DOHH2 (cell line): ENCODE measurements around the gene RYR2.

ENCODE experiments used
- H3F3A ChIP-seq: fragments of 200-600 bp; sonication (generic), shearing (Covaris generic); 2 replicates; pipeline ENCODE4 v1.6.0; 2016; ENCODE audit warnings: antibody characterized with exemption, mild to moderate bottlenecking; ENCODE audit not compliant: control insufficient read depth, insufficient read depth
- H3K27ac ChIP-seq: fragments of 200-600 bp; sonication (generic); 2 replicates; pipeline ENCODE4 v1.5.1; 2014; ENCODE audit warnings: low read depth, mild to moderate bottlenecking, low read length, moderate library complexity
- H3K27me3 ChIP-seq: fragments of 200-600 bp; sonication (generic); 2 replicates; pipeline ENCODE4 v1.6.1; 2014; ENCODE audit warnings: mild to moderate bottlenecking, low read length, mixed read lengths; ENCODE audit not compliant: control insufficient read depth
- H3K36me3 ChIP-seq: fragments of 200-600 bp; sonication (generic); 2 replicates; pipeline ENCODE4 v1.6.1; 2014; ENCODE audit warnings: mild to moderate bottlenecking, low read length, moderate library complexity, mixed read lengths; ENCODE audit not compliant: control insufficient read depth
- H3K4me1 ChIP-seq: fragments of 200-600 bp; sonication (generic); 2 replicates; pipeline ENCODE4 v1.6.1; 2014; ENCODE audit warnings: mild to moderate bottlenecking, low read length, mixed read lengths; ENCODE audit not compliant: control insufficient read depth
- H3K4me2 ChIP-seq: fragments of 200-600 bp; sonication (generic); 2 replicates; pipeline ENCODE4 v1.6.0; 2014; ENCODE audit warnings: mild to moderate bottlenecking, low read length, moderate library complexity
- H3K4me3 ChIP-seq: fragments of 200-600 bp; sonication (generic); 2 replicates; pipeline ENCODE4 v1.5.1; 2014; ENCODE audit warnings: mild to moderate bottlenecking, low read length, mixed read lengths
- H3K79me2 ChIP-seq: fragments of 200-600 bp; sonication (generic); 2 replicates; pipeline ENCODE4 v1.6.1; 2014; ENCODE audit warnings: mild to moderate bottlenecking, low read length, mixed read lengths; ENCODE audit not compliant: control insufficient read depth
- H3K9me2 ChIP-seq: fragments of 200-600 bp; sonication (generic); replicated peaks from 2 replicates; pipeline ENCODE4 v1.6.1; 2014; ENCODE audit warnings: mild to moderate bottlenecking, low read length, mixed read lengths; ENCODE audit not compliant: control insufficient read depth
- H3K9me3 ChIP-seq: fragments of 200-600 bp; sonication (generic); 2 replicates; pipeline ENCODE4 v1.6.1; 2014; ENCODE audit warnings: antibody characterized with exemption, low read length, mixed read lengths; ENCODE audit not compliant: control insufficient read depth, insufficient read depth
- H4K20me1 ChIP-seq: fragments of 200-600 bp; sonication (generic); 2 replicates; pipeline ENCODE4 v1.6.0; 2014; ENCODE audit warnings: low read depth, mild to moderate bottlenecking, antibody characterized with exemption, low read length, moderate library complexity; ENCODE audit not compliant: control insufficient read depth, insufficient read depth
- EZH2phosphoT487 ChIP-seq: fragments of 200-600 bp; sonication (generic); IDR thresholded peaks from 2 replicates; pipeline ENCODE4 v1.6.1; 2017; ENCODE audit warnings: borderline replicate concordance, mild to moderate bottlenecking, antibody characterized with exemption, low read length, moderate library complexity, mixed read lengths
- TF ChIP-seq, protein P1 (sequence below): fragments of 200-600 bp; sonication (generic); IDR thresholded peaks from one replicate; pipeline ENCODE4 v1.5.1; 2014; ENCODE audit warnings: antibody characterized with exemption, mild to moderate bottlenecking, low read depth, low read length; ENCODE audit not compliant: poor library complexity, severe bottlenecking

RYR2 gene

DNA sequence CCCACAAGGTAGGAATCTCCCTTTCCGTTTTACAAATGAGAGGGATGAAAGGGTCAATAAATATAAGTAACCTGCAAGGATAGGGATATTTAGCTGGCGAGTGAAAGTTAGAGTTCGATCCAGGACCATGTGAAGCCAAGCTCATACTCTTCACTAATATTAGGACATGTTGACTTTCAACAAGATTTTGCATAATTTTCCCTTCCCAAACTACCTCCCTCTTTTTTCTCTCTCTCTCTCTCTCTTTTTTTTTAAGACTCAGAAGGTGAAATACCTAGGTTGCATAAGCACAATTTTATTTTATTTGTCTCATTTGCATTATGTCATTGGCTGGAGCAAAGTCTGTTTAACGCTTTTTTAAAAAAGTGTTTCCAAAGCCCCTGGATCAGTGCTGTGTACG lies 29.6 kb upstream of the RYR2 start:
- no peaks in the 10 kb centered on the region for H3K9me3 ChIP-seq
- no peaks in the 10 kb centered on the region for H3F3A ChIP-seq
- H3K4me2 ChIP-seq: no peak overlapping the region
- no peak overlapping the region for H3K27ac ChIP-seq
- H3K79me2 ChIP-seq: no peaks in the 10 kb centered on the region
- H3K27me3 ChIP-seq: no peaks in the 10 kb centered on the region
- no peak overlapping the region for H3K4me3 ChIP-seq
- H3K9me2 ChIP-seq: no peaks in the 10 kb centered on the region
- no peaks in the 10 kb centered on the region for H3K36me3 ChIP-seq
- no peaks in the 10 kb centered on the region for H4K20me1 ChIP-seq
- no peaks in the 10 kb centered on the region for H3K4me1 ChIP-seq
- TF ChIP-seq, protein P1, sequence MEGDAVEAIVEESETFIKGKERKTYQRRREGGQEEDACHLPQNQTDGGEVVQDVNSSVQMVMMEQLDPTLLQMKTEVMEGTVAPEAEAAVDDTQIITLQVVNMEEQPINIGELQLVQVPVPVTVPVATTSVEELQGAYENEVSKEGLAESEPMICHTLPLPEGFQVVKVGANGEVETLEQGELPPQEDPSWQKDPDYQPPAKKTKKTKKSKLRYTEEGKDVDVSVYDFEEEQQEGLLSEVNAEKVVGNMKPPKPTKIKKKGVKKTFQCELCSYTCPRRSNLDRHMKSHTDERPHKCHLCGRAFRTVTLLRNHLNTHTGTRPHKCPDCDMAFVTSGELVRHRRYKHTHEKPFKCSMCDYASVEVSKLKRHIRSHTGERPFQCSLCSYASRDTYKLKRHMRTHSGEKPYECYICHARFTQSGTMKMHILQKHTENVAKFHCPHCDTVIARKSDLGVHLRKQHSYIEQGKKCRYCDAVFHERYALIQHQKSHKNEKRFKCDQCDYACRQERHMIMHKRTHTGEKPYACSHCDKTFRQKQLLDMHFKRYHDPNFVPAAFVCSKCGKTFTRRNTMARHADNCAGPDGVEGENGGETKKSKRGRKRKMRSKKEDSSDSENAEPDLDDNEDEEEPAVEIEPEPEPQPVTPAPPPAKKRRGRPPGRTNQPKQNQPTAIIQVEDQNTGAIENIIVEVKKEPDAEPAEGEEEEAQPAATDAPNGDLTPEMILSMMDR: no peak
- no peak for TF ChIP-seq EZH2phosphoT487

DNA sequence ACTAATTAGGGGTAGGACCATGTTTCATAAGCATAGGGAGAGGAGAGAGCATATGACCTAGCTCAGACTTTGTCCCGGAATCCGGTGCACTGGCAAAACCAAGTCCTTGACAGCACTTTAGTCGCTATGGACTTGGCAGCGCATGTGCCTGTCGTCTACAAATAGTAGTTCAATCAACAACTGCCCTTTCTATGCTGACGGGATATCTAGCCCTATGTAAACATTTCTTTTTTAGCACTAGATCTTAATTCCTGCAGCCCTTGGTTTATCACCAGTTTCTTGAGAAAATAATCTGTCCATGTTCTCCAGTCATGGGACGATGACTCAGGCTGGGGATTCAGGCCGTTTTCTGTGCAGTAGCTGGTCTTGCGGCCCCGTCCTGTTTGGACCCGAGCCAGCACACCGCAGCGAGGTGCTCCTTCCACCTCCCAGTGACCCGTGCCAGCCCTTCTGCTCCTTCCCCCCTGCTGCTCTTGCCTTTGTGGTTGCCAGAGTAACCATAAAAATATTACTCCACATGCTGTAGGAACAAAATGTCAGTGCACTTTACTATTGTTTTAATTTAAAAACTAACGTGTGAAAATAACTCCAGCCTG lies 29.1 kb upstream of the RYR2 start:
- H3K27me3 ChIP-seq: no peaks in the 10 kb centered on the region
- no peaks in the 10 kb centered on the region for H3K79me2 ChIP-seq
- H3K4me3 ChIP-seq: no peak overlapping the region
- H3K9me3 ChIP-seq: no peaks in the 10 kb centered on the region
- no peaks in the 10 kb centered on the region for H3K4me1 ChIP-seq
- no peaks in the 10 kb centered on the region for H3F3A ChIP-seq
- H3K9me2 ChIP-seq: no peaks in the 10 kb centered on the region
- H3K27ac ChIP-seq: no peak overlapping the region
- no peak overlapping the region for H3K4me2 ChIP-seq
- no peaks in the 10 kb centered on the region for H3K36me3 ChIP-seq
- H4K20me1 ChIP-seq: no peaks in the 10 kb centered on the region
- TF ChIP-seq, protein P1: no peak

DNA sequence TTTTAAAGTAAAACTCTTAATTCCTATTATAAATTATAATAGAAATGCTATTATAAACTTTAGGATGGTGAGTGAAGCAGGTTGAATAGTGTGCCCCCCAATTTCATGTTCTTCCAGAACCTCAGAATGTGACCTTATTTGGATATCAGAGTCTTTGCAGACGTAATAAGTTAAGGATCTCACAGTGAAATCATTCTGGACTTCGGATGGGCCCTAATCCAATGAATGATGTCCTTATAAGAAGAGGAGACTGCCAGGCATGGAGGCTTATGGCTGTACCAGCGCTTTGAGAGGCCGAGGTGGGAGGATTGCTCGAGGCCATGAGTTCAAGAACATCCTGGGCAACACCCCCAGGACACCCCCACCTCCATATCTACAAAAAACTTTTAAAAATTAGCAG lies 28.4 kb upstream of the RYR2 start:
- Histone ChIP-seq H3K36me3 (no peaks in the 10 kb centered on the region), H3F3A (no peaks in the 10 kb centered on the region), H3K4me1 (no peaks in the 10 kb centered on the region), H3K27ac (no peak overlapping the region), H3K9me2 (no peaks in the 10 kb centered on the region), H3K4me3 (no peak overlapping the region), H3K79me2 (no peaks in the 10 kb centered on the region), H3K9me3 (no peaks in the 10 kb centered on the region), H4K20me1 (no peaks in the 10 kb centered on the region), H3K27me3 (no peaks in the 10 kb centered on the region), H3K4me2 (no peak overlapping the region)
- no peak for TF ChIP-seq EZH2phosphoT487

DNA sequence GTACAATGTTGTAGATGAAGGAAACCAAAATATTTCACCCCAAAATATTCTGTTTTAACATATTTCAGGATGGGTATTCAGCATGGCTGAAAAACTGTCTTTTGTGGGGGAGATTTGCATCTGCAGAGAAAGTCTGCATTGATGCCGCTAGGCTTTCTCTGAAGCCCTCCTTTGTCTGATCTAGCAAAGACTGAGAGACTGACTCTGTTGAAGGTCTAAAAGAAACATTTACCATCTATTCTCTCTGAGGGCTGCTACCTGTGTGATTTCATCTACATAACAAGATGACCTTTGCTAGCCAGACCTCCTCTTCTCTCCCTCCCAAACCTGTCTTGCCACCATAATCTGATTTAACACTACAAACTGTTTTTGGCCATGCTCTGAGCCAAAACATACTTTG lies 25.4 kb upstream of the RYR2 start:
- Histone ChIP-seq H3K79me2 (no peaks in the 10 kb centered on the region), H4K20me1 (no peaks in the 10 kb centered on the region), H3F3A (no peaks in the 10 kb centered on the region), H3K36me3 (no peaks in the 10 kb centered on the region), H3K27ac (no peak overlapping the region), H3K9me3 (no peaks in the 10 kb centered on the region), H3K4me3 (no peak overlapping the region), H3K4me1 (no peaks in the 10 kb centered on the region), H3K9me2 (no peaks in the 10 kb centered on the region), H3K4me2 (no peak overlapping the region), H3K27me3 (no peaks in the 10 kb centered on the region)
- TF ChIP-seq, protein P1: no peak
- TF ChIP-seq EZH2phosphoT487: no peak
